IMR-90 (cell line): ENCODE results near the gene TMEM163. TPM values are rescaled to one million over a fixed set of nuclear protein-coding genes. Genes with fewer than 3 reads are reported as not detected.
A peak's percentile ranks its signal among the peaks of the same experiment; 100 is the strongest.

Experiments
- ATAC-seq: fragments of 200-7000 bp; cut with Tn5 transposase; 2 replicates; pipeline ENCODE4 v1.9.1; 2020; ENCODE audit warnings: low read depth, mild to moderate bottlenecking, moderate library complexity
- BruUV-seq: library from RNA; stranded (reverse); fragments of 400-500 nt; replicated peaks from 2 replicates; lab custom pipeline; 2021; lab: Mats Ljungman, UMichigan
- CTCF ChIA-PET: fragments of 300-600 bp; formaldehyde crosslinking; extraction: SDS; loops from one replicate; lab custom pipeline; 2021; ENCODE audit warnings: antibody characterized with exemption; lab: Yijun Ruan, JAX
- POLR2A ChIA-PET: fragments of 300-600 bp; sonication (Branson Sonifier 250); formaldehyde crosslinking; loops from one replicate; lab custom pipeline; 2022; ENCODE audit warnings: antibody characterized with exemption; ENCODE audit not compliant: unreplicated experiment; lab: Charles Lee
- DNase-seq: peaks from one replicate; pipeline ENCODE4 v3.0.0; 2013
- H2AFZ ChIP-seq: replicated peaks from 2 replicates; pipeline ENCODE3; 2013; ENCODE audit warnings: low read length, mild to moderate bottlenecking; ENCODE audit not compliant: poor library complexity
- H2AK5ac ChIP-seq: 2 replicates; pipeline ENCODE4 v1.6.1; 2013; ENCODE audit warnings: low read depth, low read length, inconsistent platforms
- H2AK9ac ChIP-seq: replicated peaks from 2 replicates; pipeline ENCODE3; 2013; ENCODE audit warnings: mild to moderate bottlenecking, low read depth, low read length, moderate library complexity; ENCODE audit not compliant: poor library complexity
- H2BK120ac ChIP-seq: 2 replicates; pipeline ENCODE4 v1.6.1; 2013; ENCODE audit warnings: low read depth, low read length, inconsistent platforms
- H2BK15ac ChIP-seq: 3 replicates; pipeline ENCODE4 v1.6.1; 2013; ENCODE audit warnings: low read depth, low read length, inconsistent platforms
- H2BK20ac ChIP-seq: 2 replicates; pipeline ENCODE4 v1.6.1; 2013; ENCODE audit warnings: low read depth, mild to moderate bottlenecking, inconsistent platforms, low read length, moderate library complexity
- H2BK5ac ChIP-seq: 2 replicates; pipeline ENCODE4 v1.6.1; 2013; ENCODE audit warnings: mild to moderate bottlenecking, low read depth, low read length, inconsistent platforms; ENCODE audit not compliant: poor library complexity, severe bottlenecking
- H3K14ac ChIP-seq: replicated peaks from 2 replicates; pipeline ENCODE4 v1.6.1; 2013; ENCODE audit warnings: low read depth, low read length, inconsistent platforms
- H3K18ac ChIP-seq: 2 replicates; pipeline ENCODE4 v1.6.1; 2013; ENCODE audit warnings: low read depth, low read length, control low read depth
- H3K23ac ChIP-seq: 2 replicates; pipeline ENCODE4 v1.6.1; 2013; ENCODE audit warnings: low read depth, low read length, inconsistent platforms
- H3K27ac ChIP-seq: 2 replicates; pipeline ENCODE4 v1.5.1; 2013; ENCODE audit warnings: mild to moderate bottlenecking, control low read depth, low read length; ENCODE audit not compliant: insufficient read depth
- H3K27me3 ChIP-seq: 2 replicates; pipeline ENCODE4 v1.6.1; 2013; ENCODE audit warnings: low read length; ENCODE audit not compliant: control insufficient read depth, insufficient read depth
- H3K36me3 ChIP-seq: 2 replicates; pipeline ENCODE4 v1.6.1; 2013; ENCODE audit warnings: low read length, mixed read lengths; ENCODE audit not compliant: control insufficient read depth, insufficient read depth
- H3K4ac ChIP-seq: 2 replicates; pipeline ENCODE4 v1.6.1; 2013; ENCODE audit warnings: low read depth, low read length, inconsistent platforms
- H3K4me1 ChIP-seq: 2 replicates; pipeline ENCODE4 v1.6.1; 2013; ENCODE audit warnings: low read length, mixed read lengths; ENCODE audit not compliant: control insufficient read depth, insufficient read depth
- H3K4me2 ChIP-seq: 2 replicates; pipeline ENCODE4 v1.6.1; 2013; ENCODE audit warnings: low read depth, mild to moderate bottlenecking, control low read depth, low read length, moderate library complexity
- H3K4me3 ChIP-seq: 2 replicates; pipeline ENCODE4 v1.5.1; 2013; ENCODE audit warnings: low read depth, mild to moderate bottlenecking, control low read depth, low read length, moderate library complexity; ENCODE audit not compliant: insufficient read depth
- H3K56ac ChIP-seq: 2 replicates; pipeline ENCODE4 v1.6.1; 2013; ENCODE audit warnings: low read length, inconsistent platforms; ENCODE audit not compliant: insufficient read depth; ENCODE audit errors: extremely low read depth
- H3K79me1 ChIP-seq, 2 experiments: 2 replicates each; pipeline ENCODE4 v1.6.1; 2013; ENCODE audit warnings: low read length in 2 of 2, inconsistent platforms in 1 of 2, low read depth in 1 of 2
- H3K9ac ChIP-seq: 2 replicates; pipeline ENCODE4 v1.6.1; 2013; ENCODE audit warnings: low read depth, low read length, control low read depth
- H3K9me1 ChIP-seq: 2 replicates; pipeline ENCODE4 v1.6.1; 2013; ENCODE audit warnings: low read length, inconsistent platforms; ENCODE audit not compliant: insufficient read depth
- H3K9me3 ChIP-seq: 2 replicates; pipeline ENCODE4 v1.6.1; 2013; ENCODE audit warnings: low read length; ENCODE audit not compliant: control insufficient read depth, insufficient read depth
- H4K20me1 ChIP-seq: 2 replicates; pipeline ENCODE4 v1.6.1; 2013; ENCODE audit warnings: low read length, inconsistent platforms; ENCODE audit not compliant: insufficient read depth
- H4K5ac ChIP-seq: 2 replicates; pipeline ENCODE4 v1.6.1; 2013; ENCODE audit warnings: mild to moderate bottlenecking, low read depth, low read length, control low read depth
- H4K8ac ChIP-seq, 2 experiments: 2 replicates each; pipeline ENCODE4 v1.6.1; 2013; ENCODE audit warnings: low read depth in 2 of 2, low read length in 2 of 2, control low read depth in 1 of 2, inconsistent platforms in 1 of 2
- H4K91ac ChIP-seq: 2 replicates; pipeline ENCODE4 v1.6.1; 2013; ENCODE audit warnings: low read depth, low read length, inconsistent platforms; ENCODE audit not compliant: insufficient read depth
- BHLHE40 ChIP-seq: fragments of 150-350 bp; IDR thresholded peaks from 2 replicates; pipeline ENCODE4 v1.6.1; 2016; ENCODE audit warnings: mild to moderate bottlenecking, low read depth, low read length
- CEBPB ChIP-seq: IDR thresholded peaks from 2 replicates; pipeline ENCODE4 v1.6.1; 2012; ENCODE audit warnings: low read depth, low read length, improper control_type of control experiment
- CTCF ChIP-seq: conservative IDR thresholded peaks from 2 replicates; pipeline ENCODE4 v1.5.1; 2012; ENCODE audit warnings: mild to moderate bottlenecking, low read depth, low read length, improper control_type of control experiment
- ELK1 ChIP-seq: fragments of 150-350 bp; IDR thresholded peaks from 2 replicates; pipeline ENCODE4 v1.6.1; 2016; ENCODE audit warnings: low read depth, mild to moderate bottlenecking, low read length, moderate library complexity, borderline replicate concordance
- MAZ ChIP-seq: IDR thresholded peaks from 2 replicates; pipeline ENCODE4 v1.6.1; 2012; ENCODE audit warnings: low read depth, mild to moderate bottlenecking, low read length, improper control_type of control experiment, moderate library complexity, borderline replicate concordance
- MXI1 ChIP-seq: IDR thresholded peaks from 2 replicates; pipeline ENCODE4 v1.6.1; 2012; ENCODE audit warnings: low read depth, mild to moderate bottlenecking, low read length, moderate library complexity, borderline replicate concordance
- NFE2L2 ChIP-seq: fragments of 150-350 bp; IDR thresholded peaks from 2 replicates; pipeline ENCODE4 v1.6.1; 2016; ENCODE audit warnings: low read depth, mild to moderate bottlenecking, low read length
- POLR2A ChIP-seq: IDR thresholded peaks from 2 replicates; pipeline ENCODE4 v1.6.1; 2012; ENCODE audit warnings: mild to moderate bottlenecking, low read depth, low read length
- RAD21 ChIP-seq: IDR thresholded peaks from 2 replicates; pipeline ENCODE4 v1.6.1; 2012; ENCODE audit warnings: low read length, improper control_type of control experiment
- RCOR1 ChIP-seq: IDR thresholded peaks from 2 replicates; pipeline ENCODE4 v1.6.1; 2012; ENCODE audit warnings: mild to moderate bottlenecking, low read length, improper control_type of control experiment; ENCODE audit not compliant: insufficient replicate concordance
- SMC3 ChIP-seq: fragments of 150-350 bp; IDR thresholded peaks from 2 replicates; pipeline ENCODE4 v1.6.1; 2016; ENCODE audit warnings: low read depth, mild to moderate bottlenecking, antibody characterized with exemption, low read length, moderate library complexity
- WGBS, 2 experiments: methylation state at CpG; one replicate each; pipeline versions ENCODE4 v1.1.5 to v1.1.7; 2013; ENCODE audit warnings: missing lambda C conversion rate in 2 of 2; ENCODE audit not compliant: insufficient read length in 1 of 2; ENCODE audit errors: extremely low coverage in 2 of 2; 5-methylcytosine and 5-hydroxymethylcytosine counted together
- dilution Hi-C: fragments of 300-500 bp; cut with HindIII; formaldehyde crosslinking; loops from one replicate; pipeline ENCODE4 v1.14.3; 2018; ENCODE audit warnings: low sequenced_read_pairs; ENCODE audit not compliant: unreplicated experiment
- in situ Hi-C: fragments of 300-500 bp; cut with MboI; formaldehyde crosslinking; loops from 3 replicates; pipeline ENCODE4 v1.14.3; 2019; ENCODE audit warnings: low sequenced_read_pairs, inconsistent platforms, mixed read lengths
- intact Hi-C: fragments of 100-400 bp; cut with micrococcal nuclease; formaldehyde crosslinking; loops from 2 replicates; pipeline ENCODE4 v1.10.0; 2022
- polyA plus RNA-seq, 3 experiments: library from polyadenylated mRNA; depleted of rRNA; stranded (reverse); fragments of >200 nt; gene quantifications; 2 replicates each; pipeline ENCODE4 v1.2.3, GENCODE V29; 2012; ENCODE audit warnings: low replicate concordance in 1 of 3
- total RNA-seq: library from RNA; depleted of rRNA; stranded (reverse); fragments of >200 nt; gene quantifications from 2 replicates; pipeline ENCODE4 v1.2.3, GENCODE V29; 2012

TMEM163 gene
- total and polyA plus RNA-seq, 2 of the 4 experiments (the other 2 are of a cell fraction), result not detected

GRCh38 chr2:134411828-134412638, 306.8 kb downstream of the TMEM163 start:
- intact Hi-C loops, result loop anchor here (1.0 to 5.0 kb wide), 3 partner anchors 180 to 526 kb away; no protein-coding TSS in a partner anchor
- Histone ChIP-seq H3K4me3 (no peak overlapping the region), H2AK5ac (peak overlapping the region; percentile 72), H4K20me1 (peaks cover 6% of the 10 kb centered on the region; the same call in 1 of the 2 replicates), H3K27me3 (no peaks in the 10 kb centered on the region), H3K56ac (peak overlapping the region; percentile 11; the same call in 1 of the 2 replicates), H3K4me2 (no peak overlapping the region), H3K14ac (peak overlapping the region; percentile 23), H2BK20ac (peak overlapping the region; percentile 86), H3K4me1 (peaks cover 39% of the 10 kb centered on the region), H3K4ac (peak overlapping the region; percentile 82), H3K36me3 (peaks cover 3% of the 10 kb centered on the region), H3K9ac (0 out of 2 replicates have a peak overlapping the region, but pooled peaks have one; percentile 9), H3K18ac (peak overlapping the region; percentile 24; the same call in 1 of the 2 replicates), H4K5ac (peak overlapping the region; percentile 49), H4K8ac (peak overlapping the region; percentile 69 to 88; a peak in 3 of 4 replicates), H2BK5ac (peak overlapping the region; percentile 84), H3K27ac (peak overlapping the region; percentile 24), H2AK9ac (peak overlapping the region; percentile 87), H4K91ac (peak overlapping the region; percentile 89), H2BK120ac (peak overlapping the region; percentile 89), H2BK15ac (peak overlapping the region; percentile 9; the same call in 1 of the 3 replicates), H3K9me1 (peaks cover 29% of the 10 kb centered on the region), H3K23ac (peak overlapping the region; percentile 29; the same call in 1 of the 2 replicates), H3K79me1 (peaks cover 15 to 54% of the 10 kb centered on the region in 2 experiments), H3K9me3 (no peaks in the 10 kb centered on the region), H2AFZ (peak overlapping the region; percentile 60)
- BruUV-seq, result no TSS peak
- POLR2A ChIA-PET, result interaction anchor here (0.6 kb wide), 1 partner anchor 250 kb away, joined by 4 read pairs; no protein-coding TSS in a partner anchor
- in situ Hi-C loops, result loop anchor here (5.0 to 25.0 kb wide), 2 partner anchors 295 to 525 kb away; no protein-coding TSS in a partner anchor
- dilution Hi-C loops, result no loop called here
- peak; percentile 63 for ATAC-seq
- TF ChIP-seq RCOR1, result no peak
- peak; percentile 92 for TF ChIP-seq RAD21
- no peak for TF ChIP-seq NFE2L2
- TF ChIP-seq MAZ, result peak; percentile 13; the same call in 1 of the 2 replicates
- no peak for TF ChIP-seq CEBPB
- peak; percentile 76 for TF ChIP-seq MXI1
- peak; percentile 66 for TF ChIP-seq SMC3
- no peak for TF ChIP-seq BHLHE40
- 0 out of 2 replicates have a peak, but pooled peaks have one; percentile 28 for TF ChIP-seq POLR2A
- TF ChIP-seq ELK1, result no peak
- TF ChIP-seq CTCF, result peak; percentile 87
- peak; percentile 86 for DNase-seq
- CTCF ChIA-PET, result interaction anchor here (0.6 to 2.9 kb wide), 20 partner anchors 9 to 527 kb away, joined by 3 to 30 read pairs (median 5); no protein-coding TSS in a partner anchor
- no CpG with 5 or more reads among the region's 8 CpGs for WGBS, 2 experiments
